Endothelial cell of umbilical vein (primary cell): ENCODE data around the gene FAM124B. TPM values are rescaled to one million over a fixed set of nuclear protein-coding genes. Genes with fewer than 3 reads are reported as not detected.

Experiments
- BruUV-seq: library from RNA; stranded (reverse); fragments of 400-500 nt; replicated peaks from 2 replicates; lab custom pipeline; 2021; lab: Mats Ljungman, UMichigan
- CTCF ChIA-PET: fragments of 300-600, 350-600 bp; sonication (Branson Sonifier 250); formaldehyde crosslinking; loops from one replicate; lab custom pipeline; 2021; ENCODE audit warnings: antibody characterized with exemption, inconsistent platforms; lab: Charles Lee
- POLR2A ChIA-PET: fragments of 300-600, 350-600 bp; sonication (Branson Sonifier 250); formaldehyde crosslinking; loops from one replicate; lab custom pipeline; 2021; ENCODE audit warnings: antibody characterized with exemption, inconsistent platforms; lab: Charles Lee
- DNase-seq: peaks from one replicate; pipeline ENCODE4 v3.0.0-alpha.2; 2011; ENCODE audit warnings: low read depth, low spot score
- FAIRE-seq: peaks from 2 replicates; lab custom pipeline; 2011; peaks lifted over from hg19 to GRCh38; lab: Jason Lieb, UNC
- H2AFZ ChIP-seq: 2 replicates; pipeline ENCODE4 v1.6.0; 2012; ENCODE audit warnings: low read depth, low read length, control low read depth, inconsistent platforms
- H3K27ac ChIP-seq: 2 replicates; pipeline ENCODE4 v1.5.1; 2011; ENCODE audit warnings: low read depth, mild to moderate bottlenecking, control low read depth, low read length, moderate library complexity; ENCODE audit not compliant: insufficient read depth
- H3K27me3 ChIP-seq, 2 experiments: 2 replicates each; pipeline versions ENCODE4 v1.6.0 to v1.6.1; 2011; ENCODE audit warnings: low read length in 2 of 2, mixed read lengths in 1 of 2; ENCODE audit not compliant: control insufficient read depth in 2 of 2, insufficient read depth in 2 of 2
- H3K36me3 ChIP-seq, 2 experiments: 2 replicates in 1 of 2; 3 replicates in 1 of 2; pipeline ENCODE4 v1.5.1; 2011; ENCODE audit warnings: low read length in 2 of 2, mild to moderate bottlenecking in 1 of 2, moderate library complexity in 1 of 2; ENCODE audit not compliant: control insufficient read depth in 2 of 2, insufficient read depth in 2 of 2; ENCODE audit errors: extremely low read depth in 1 of 2
- H3K4me1 ChIP-seq: 3 replicates; pipeline ENCODE4 v1.5.1; 2011; ENCODE audit warnings: mild to moderate bottlenecking, low read length; ENCODE audit not compliant: control insufficient read depth, insufficient read depth; ENCODE audit errors: extremely low read depth
- H3K4me2 ChIP-seq: 2 replicates; pipeline ENCODE4 v1.6.1; 2011; ENCODE audit warnings: low read length, control low read depth, mixed read lengths; ENCODE audit not compliant: insufficient read depth
- H3K4me3 ChIP-seq, 3 experiments: fragments of 200-600 bp in 1 of 3; sonication (generic), shearing (Covaris generic) in 1 of 3; replicated peaks in 1 of 3; 2 replicates each; pipeline ENCODE4 v1.5.1; 2011 to 2016; ENCODE audit warnings: control low read depth in 3 of 3, low read length in 3 of 3, mild to moderate bottlenecking in 2 of 3, inconsistent platforms in 1 of 3, low read depth in 1 of 3, moderate library complexity in 1 of 3; ENCODE audit not compliant: insufficient read depth in 1 of 3
- H3K79me2 ChIP-seq: 2 replicates; pipeline ENCODE4 v1.6.0; 2012; ENCODE audit warnings: low read length, inconsistent platforms; ENCODE audit not compliant: control insufficient read depth, insufficient read depth
- H3K9ac ChIP-seq: replicated peaks from 2 replicates; pipeline ENCODE3; 2011; ENCODE audit warnings: low read length, control low read depth; ENCODE audit not compliant: insufficient read depth; ENCODE audit errors: extremely low read depth
- H3K9me1 ChIP-seq: replicated peaks from 3 replicates; pipeline ENCODE4 v1.6.0; 2011; ENCODE audit warnings: mild to moderate bottlenecking, low read length; ENCODE audit not compliant: control insufficient read depth, insufficient read depth; ENCODE audit errors: extremely low read depth
- H3K9me3 ChIP-seq: replicated peaks from 2 replicates; pipeline ENCODE4 v1.5.1; 2012; ENCODE audit warnings: low read length, inconsistent platforms; ENCODE audit not compliant: control insufficient read depth, insufficient read depth
- H4K20me1 ChIP-seq: replicated peaks from 2 replicates; pipeline ENCODE3; 2011; ENCODE audit warnings: mild to moderate bottlenecking, low read length; ENCODE audit not compliant: control insufficient read depth, insufficient read depth; ENCODE audit errors: extremely low read depth
- GATA2 ChIP-seq: IDR thresholded peaks from 2 replicates; pipeline ENCODE4 v1.7.0; 2011; ENCODE audit warnings: low read depth, mild to moderate bottlenecking, moderate library complexity, mixed read lengths, low read length; ENCODE audit not compliant: insufficient read length, insufficient read depth
- JUN ChIP-seq: IDR thresholded peaks from 2 replicates; pipeline ENCODE4 v1.6.1; 2011; ENCODE audit warnings: borderline replicate concordance, low read depth; ENCODE audit not compliant: insufficient read length, insufficient read depth
- dilution Hi-C: fragments of 300-500 bp; cut with MboI; formaldehyde crosslinking; loops from one replicate; pipeline ENCODE4 v1.15.0; 2019; ENCODE audit warnings: low sequenced_read_pairs; ENCODE audit not compliant: extremely low pct_ligation_motif_present
- intact Hi-C: fragments of 100-400 bp; cut with micrococcal nuclease; formaldehyde crosslinking; loops from one replicate; pipeline ENCODE4 v1.10.0; 2022
- polyA plus RNA-seq, 4 experiments: library from polyadenylated mRNA; depleted of rRNA in 3 of 4; stranded (reverse) in 3 of 4; unstranded in 1 of 4; fragments of >200 nt; gene quantifications; 2 replicates each; pipeline versions ENCODE4 v1.2.1 to v1.2.3, GENCODE V29; 2011 to 2012; ENCODE audit warnings: missing spikeins in 1 of 4
- total RNA-seq: library from RNA; stranded (reverse); gene quantifications from 2 replicates; pipeline ENCODE4 v1.2.3, GENCODE V29; 2021
- TF ChIP-seq, protein P1 (sequence below), 2 donors: IDR thresholded peaks; 1 replicate in 1 of 2; 2 replicates in 1 of 2; pipeline ENCODE4 v1.5.1; 2011; ENCODE audit warnings: low read length in 2 of 2, mild to moderate bottlenecking in 2 of 2, moderate library complexity in 2 of 2, control low read depth in 1 of 2, inconsistent platforms in 1 of 2, low read depth in 1 of 2; ENCODE audit not compliant: insufficient read depth in 1 of 2; ENCODE audit errors: extremely low read depth in 1 of 2

FAM124B gene
- total and polyA plus RNA-seq, 2 donors (not counting 3 experiments of a cell fraction or from before 2014, with no cell fraction given), result 82.0 to 119 TPM

DNA sequence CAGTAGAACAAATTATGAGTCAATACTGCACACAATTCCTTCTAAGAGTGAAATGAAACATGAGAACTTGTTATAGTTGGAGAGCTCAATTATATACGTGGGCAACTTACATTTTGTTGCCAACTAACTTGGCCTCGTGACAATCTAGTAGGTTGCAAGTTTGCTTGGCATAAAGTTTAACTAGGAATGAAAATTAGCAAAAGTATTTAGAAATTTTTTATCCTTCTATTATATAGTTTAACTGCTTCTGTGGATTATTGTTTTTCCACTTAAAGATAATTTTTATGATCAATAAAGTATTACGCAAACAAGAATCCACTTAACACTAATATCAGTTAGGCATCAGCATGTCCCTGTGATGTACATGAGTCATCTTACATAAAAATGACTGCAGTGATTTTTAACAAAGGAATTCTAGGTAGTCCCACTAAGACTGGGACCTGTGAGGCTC lies 41.1 kb downstream of the FAM124B start:
- H3K79me2 ChIP-seq, result no peaks in the 10 kb centered on the region
- no peaks in the 10 kb centered on the region for H3K4me1 ChIP-seq
- H4K20me1 ChIP-seq, result no peaks in the 10 kb centered on the region
- no peak overlapping the region for H3K4me3 ChIP-seq
- no peak overlapping the region for H3K9ac ChIP-seq
- H3K27ac ChIP-seq, result no peak overlapping the region
- no peak for DNase-seq
- H3K36me3 ChIP-seq, result no peaks in the 10 kb centered on the region
- no peak for FAIRE-seq
- no peaks in the 10 kb centered on the region for H3K9me3 ChIP-seq
- H3K4me2 ChIP-seq, result no peak overlapping the region
- H3K9me1 ChIP-seq, result no peaks in the 10 kb centered on the region
- no TSS peak for BruUV-seq
- CTCF ChIA-PET, result interaction anchor here (0.8 to 4.0 kb wide), 8 partner anchors 9 to 420 kb away, joined by 3 to 50 read pairs (median 15); no protein-coding TSS in a partner anchor
- no peaks in the 10 kb centered on the region for H3K27me3 ChIP-seq
- POLR2A ChIA-PET, result no interaction called here
- TF ChIP-seq GATA2, result no peak
- intact Hi-C loops (no loop called here), dilution Hi-C loops (no loop called here)
- H2AFZ ChIP-seq, result no peak overlapping the region

DNA sequence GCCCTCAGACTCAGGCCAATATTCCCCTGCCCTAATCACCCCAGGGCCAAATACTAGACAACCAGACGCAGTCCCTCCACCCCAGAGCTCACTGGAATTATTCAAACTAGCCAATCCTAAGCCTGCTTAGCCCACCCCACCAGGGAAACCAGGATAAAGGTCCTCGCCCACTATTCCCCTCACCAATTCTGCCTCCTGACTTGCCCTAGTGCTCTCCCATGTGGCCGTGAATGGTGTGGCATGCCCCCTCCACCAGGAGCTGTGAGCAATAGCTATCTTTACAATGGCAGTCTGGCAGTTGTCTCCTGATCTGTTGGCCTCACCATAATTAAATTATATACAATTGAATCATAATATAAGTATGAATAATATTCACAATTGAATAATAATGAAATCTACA lies 42.3 kb downstream of the FAM124B start:
- H3K9ac ChIP-seq, result no peak overlapping the region
- no TSS peak for BruUV-seq
- H3K27me3 ChIP-seq, result peaks cover 0 to 3% of the 10 kb centered on the region in 2 experiments
- ChIA-PET POLR2A (no interaction called here), CTCF (interaction anchor here (0.5 to 4.0 kb wide), 22 partner anchors 10 to 1306 kb away, joined by 3 to 50 read pairs (median 6); no protein-coding TSS in a partner anchor)
- no peak for DNase-seq
- peak; percentile 59 for FAIRE-seq
- H3K4me1 ChIP-seq, result no peaks in the 10 kb centered on the region
- H3K9me1 ChIP-seq, result no peaks in the 10 kb centered on the region
- dilution Hi-C loops, result no loop called here
- intact Hi-C loops, result loop anchor here (5.0 kb wide), 1 partner anchor 228 kb away; the partner anchor contains the start of gene CUL3
- H2AFZ ChIP-seq, result no peak overlapping the region
- H4K20me1 ChIP-seq, result no peaks in the 10 kb centered on the region
- no peak overlapping the region for H3K27ac ChIP-seq
- H3K4me3 ChIP-seq, result no peak overlapping the region
- TF ChIP-seq, protein P1, sequence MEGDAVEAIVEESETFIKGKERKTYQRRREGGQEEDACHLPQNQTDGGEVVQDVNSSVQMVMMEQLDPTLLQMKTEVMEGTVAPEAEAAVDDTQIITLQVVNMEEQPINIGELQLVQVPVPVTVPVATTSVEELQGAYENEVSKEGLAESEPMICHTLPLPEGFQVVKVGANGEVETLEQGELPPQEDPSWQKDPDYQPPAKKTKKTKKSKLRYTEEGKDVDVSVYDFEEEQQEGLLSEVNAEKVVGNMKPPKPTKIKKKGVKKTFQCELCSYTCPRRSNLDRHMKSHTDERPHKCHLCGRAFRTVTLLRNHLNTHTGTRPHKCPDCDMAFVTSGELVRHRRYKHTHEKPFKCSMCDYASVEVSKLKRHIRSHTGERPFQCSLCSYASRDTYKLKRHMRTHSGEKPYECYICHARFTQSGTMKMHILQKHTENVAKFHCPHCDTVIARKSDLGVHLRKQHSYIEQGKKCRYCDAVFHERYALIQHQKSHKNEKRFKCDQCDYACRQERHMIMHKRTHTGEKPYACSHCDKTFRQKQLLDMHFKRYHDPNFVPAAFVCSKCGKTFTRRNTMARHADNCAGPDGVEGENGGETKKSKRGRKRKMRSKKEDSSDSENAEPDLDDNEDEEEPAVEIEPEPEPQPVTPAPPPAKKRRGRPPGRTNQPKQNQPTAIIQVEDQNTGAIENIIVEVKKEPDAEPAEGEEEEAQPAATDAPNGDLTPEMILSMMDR (IDR thresholded peaks at IDR 0.05; ENCODE audit: extremely low read depth in 1 of 2, insufficient read depth in 1 of 2, low read depth in 1 of 2, low read length in 2 of 2), result peak; percentile 23 to 38
- no peak for TF ChIP-seq JUN
- H3K79me2 ChIP-seq, result no peaks in the 10 kb centered on the region
- no peak overlapping the region for H3K4me2 ChIP-seq
- no peaks in the 10 kb centered on the region for H3K36me3 ChIP-seq
- no peaks in the 10 kb centered on the region for H3K9me3 ChIP-seq
